GM18511 (cell line): ENCODE measurements around the gene DGCR8.
"Not testable (repeated sequence)": the region's sequence is repeated elsewhere in the genome, so short reads cannot be mapped to it uniquely, and the experiment has no call there.

ENCODE experiments used
- ATAC-seq: cut with Tn5 transposase; IDR thresholded peaks from one replicate; pipeline ENCODE4 v1.9.1; 2021; ENCODE audit warnings: mild to moderate bottlenecking, moderate library complexity; ENCODE audit not compliant: unreplicated experiment

DGCR8 gene

DNA sequence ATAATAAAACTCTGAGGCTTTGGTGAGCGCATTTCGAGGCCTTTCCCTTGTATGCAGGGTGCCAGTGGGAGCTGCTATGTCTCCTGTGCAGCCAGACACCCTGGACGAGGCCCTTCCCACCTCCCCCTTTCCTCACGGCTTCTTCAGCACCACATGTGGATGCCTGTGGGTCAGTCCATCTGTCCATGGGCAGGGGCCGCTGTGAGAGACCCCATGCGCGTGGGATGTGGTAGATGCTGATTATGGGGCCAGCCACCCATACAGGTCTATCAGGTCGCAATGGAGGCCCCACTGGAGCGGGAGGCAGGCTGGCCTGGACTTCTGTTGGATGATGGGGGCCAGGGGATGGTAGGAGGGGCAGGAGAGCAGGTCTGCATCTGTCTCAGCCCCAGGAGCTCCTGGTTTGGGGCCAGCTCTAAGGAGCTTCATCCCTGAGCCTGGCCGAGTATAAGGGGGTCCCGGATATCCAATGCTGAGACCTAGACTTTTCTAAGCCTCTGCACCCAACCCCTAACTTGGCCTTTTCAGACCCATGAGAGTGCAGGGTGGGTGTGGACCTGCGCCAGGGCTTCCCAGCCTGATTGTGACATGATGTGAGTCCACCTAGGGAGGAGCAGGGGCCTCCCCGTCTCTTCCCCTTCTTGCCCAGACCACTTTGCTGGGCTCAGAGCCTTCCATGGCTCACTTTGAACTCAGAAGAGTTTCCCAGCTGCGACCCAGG, 14.0 kb upstream of the DGCR8 start:
- ATAC-seq, result no peak

- ATAC-seq, result no peak
Observed at GRCh38 chr22:20066617-20067383, 13.2 kb upstream of the DGCR8 start.

- not testable (repeated sequence) for ATAC-seq
Observed at GRCh38 chr22:20067384-20067682, 12.7 kb upstream of the DGCR8 start.

DNA sequence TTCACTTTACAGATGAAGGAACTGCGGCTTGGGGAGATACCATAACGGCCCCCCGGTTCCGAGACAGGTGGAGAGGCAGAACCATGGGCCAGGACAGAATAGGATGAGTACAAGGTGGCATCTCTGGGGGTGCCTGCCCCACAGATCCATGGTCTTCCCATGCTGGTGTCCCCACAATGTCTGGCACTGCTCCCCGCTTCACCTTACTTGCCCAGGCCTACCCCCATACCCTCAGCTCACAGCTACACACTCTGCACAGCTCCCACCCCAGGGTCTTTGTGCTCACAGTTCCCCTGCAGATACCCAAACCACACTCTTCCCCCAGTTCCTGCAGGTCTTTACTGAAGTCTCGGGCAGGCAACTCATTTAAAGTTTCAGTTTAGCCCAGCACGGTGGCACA, 11.4 kb upstream of the DGCR8 start:
- ATAC-seq, result no peak

GRCh38 chr22:20069331-20070042, 10.6 kb upstream of the DGCR8 start:
- no peak for ATAC-seq

DNA sequence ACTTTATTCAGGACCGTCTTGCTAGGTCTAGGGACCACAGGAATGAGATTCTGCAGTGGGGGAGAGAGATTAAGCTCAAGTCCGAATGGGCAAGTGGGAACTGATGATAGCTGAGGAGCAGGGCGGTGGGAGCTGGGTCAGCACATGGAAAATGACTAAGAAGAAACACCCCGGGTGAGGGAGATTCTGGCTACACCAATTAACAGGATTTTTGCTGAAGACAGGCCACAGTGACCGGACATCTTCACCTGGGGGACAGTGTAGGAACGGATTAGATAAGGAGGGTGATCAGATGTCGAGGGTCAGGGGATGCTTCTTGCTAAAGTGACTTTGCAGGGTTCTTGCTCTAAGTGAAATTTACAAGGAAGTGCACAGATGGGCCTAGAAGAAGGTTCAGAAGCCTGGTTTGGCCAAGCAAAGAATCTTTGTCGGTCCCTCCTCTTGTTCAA, 8.5 kb upstream of the DGCR8 start:
- ATAC-seq, result no peak

- ATAC-seq, result no peak
Observed at GRCh38 chr22:20076627-20077172, 3.3 kb upstream of the DGCR8 start.

GRCh38 chr22:20080445-20080775, 369 bp downstream of the DGCR8 start:
- ATAC-seq, result peak; percentile 77

- ATAC-seq, result no peak
Observed at GRCh38 chr22:20080776-20081654, 974 bp downstream of the DGCR8 start.

DNA sequence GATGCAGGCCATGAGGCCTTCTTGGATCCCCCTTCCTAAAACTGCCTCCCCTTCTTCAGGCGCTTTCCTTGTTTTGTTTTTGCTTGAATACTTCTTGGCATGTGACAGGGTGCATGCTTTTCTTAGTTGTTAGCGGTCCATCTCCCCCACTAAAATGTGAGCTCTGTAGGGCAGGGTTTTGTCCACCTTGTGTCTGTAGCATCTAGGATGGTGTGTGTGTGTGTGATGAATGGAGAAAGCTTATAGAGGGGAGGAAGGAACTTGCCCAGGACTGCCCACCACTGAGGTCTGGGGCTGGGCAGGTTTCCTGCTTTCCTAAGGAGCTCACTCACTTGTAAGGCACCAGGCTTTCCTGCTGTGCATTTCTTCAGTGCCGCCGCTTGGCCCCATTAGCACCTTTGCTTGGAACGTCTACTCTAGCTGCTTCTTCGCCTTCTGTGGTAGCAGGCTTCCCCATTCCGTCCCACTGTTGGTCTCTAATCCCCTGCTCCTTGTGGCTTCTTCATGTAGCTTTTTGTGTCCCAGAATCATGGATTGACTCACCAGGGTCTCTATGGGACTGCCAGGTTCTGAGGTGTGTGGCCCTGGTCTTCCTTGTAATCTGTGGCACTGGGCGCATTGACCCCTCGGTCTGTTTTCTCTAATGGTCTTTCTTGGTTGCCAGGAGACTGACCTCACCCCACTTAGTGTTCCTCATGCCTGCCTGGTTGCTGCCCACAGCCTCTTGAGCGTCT, 3.3 kb downstream of the DGCR8 start:
- ATAC-seq, result no peak

DNA sequence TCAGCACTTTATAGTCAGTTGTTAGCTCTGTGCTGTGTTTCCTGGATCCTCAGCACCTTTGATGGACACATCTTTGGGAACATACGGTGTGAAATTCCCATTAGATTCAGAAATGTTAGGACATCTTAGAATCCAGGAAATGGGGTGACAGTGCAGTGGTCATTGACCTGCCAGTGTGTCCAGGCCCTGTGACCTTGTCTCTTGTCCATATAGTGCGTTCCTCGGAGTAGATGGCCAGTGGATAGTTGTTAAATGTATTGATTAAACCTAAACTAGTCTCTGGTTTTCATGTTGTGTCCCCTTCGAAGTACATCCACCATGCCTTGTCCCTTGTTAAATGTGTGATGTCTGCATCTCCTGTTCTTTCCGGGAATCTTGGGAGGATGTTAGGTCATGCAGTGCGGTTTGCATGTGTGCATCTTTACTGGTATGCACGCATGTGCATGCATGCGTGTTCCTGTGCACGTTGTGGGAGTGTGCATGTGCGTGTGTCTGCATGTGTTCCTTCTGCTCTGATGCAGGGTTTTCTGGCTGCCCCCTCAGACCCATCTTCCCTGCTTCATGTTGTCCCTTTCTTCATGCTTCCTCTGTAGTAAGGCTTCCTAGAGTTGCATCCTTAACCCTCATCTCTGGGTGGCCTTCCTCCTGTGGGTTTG, 4.0 kb downstream of the DGCR8 start:
- ATAC-seq, result no peak

GRCh38 chr22:20084547-20085413, 4.7 kb downstream of the DGCR8 start:
- ATAC-seq, result no peak

GRCh38 chr22:20085651-20086050, 5.6 kb downstream of the DGCR8 start:
- no peak for ATAC-seq

- no peak for ATAC-seq
Observed at GRCh38 chr22:20086101-20086599, 6.1 kb downstream of the DGCR8 start.

DNA sequence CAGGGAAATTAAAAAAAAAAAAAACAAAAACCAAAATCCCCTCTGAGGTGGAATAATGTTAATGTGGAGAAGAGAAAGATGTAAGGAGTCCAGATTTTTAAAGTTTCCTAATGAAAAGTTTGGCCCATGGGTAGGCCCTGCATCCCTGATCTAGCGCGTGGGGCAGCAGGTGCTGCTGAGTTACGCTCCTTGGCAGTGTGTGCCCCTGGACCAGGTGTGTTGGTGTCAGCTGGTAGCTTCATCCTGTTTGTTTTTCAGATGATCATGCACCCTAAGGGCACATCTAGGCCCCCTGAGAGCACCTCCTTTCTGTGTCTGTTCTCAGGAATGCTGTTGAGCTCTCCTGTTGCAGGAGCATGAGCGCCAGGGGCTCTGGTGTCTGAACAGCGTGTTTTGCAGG, 6.7 kb downstream of the DGCR8 start:
- ATAC-seq, result no peak

- ATAC-seq, result no peak
Observed at GRCh38 chr22:20087319-20088262, 7.5 kb downstream of the DGCR8 start.

- ATAC-seq, result no peak
Observed at GRCh38 chr22:20088263-20088648, 8.2 kb downstream of the DGCR8 start.
